Stimulated activated CD4-positive, alpha-beta T cell treated with anti-CD3 and anti-CD28 coated beads, Interleukin-15, amount 100 ng/mL, for 48 hours (primary cell): ENCODE data around the gene DLGAP5.
A peak's percentile ranks its signal among the peaks of the same experiment; 100 is the strongest.

Experiments used
- DNase-seq, 2 donors: peaks; one replicate each; pipeline ENCODE4 v3.0.0-alpha.2; 2020; ENCODE audit warnings: low read depth in 2 of 2

Gene DLGAP5, protein sequence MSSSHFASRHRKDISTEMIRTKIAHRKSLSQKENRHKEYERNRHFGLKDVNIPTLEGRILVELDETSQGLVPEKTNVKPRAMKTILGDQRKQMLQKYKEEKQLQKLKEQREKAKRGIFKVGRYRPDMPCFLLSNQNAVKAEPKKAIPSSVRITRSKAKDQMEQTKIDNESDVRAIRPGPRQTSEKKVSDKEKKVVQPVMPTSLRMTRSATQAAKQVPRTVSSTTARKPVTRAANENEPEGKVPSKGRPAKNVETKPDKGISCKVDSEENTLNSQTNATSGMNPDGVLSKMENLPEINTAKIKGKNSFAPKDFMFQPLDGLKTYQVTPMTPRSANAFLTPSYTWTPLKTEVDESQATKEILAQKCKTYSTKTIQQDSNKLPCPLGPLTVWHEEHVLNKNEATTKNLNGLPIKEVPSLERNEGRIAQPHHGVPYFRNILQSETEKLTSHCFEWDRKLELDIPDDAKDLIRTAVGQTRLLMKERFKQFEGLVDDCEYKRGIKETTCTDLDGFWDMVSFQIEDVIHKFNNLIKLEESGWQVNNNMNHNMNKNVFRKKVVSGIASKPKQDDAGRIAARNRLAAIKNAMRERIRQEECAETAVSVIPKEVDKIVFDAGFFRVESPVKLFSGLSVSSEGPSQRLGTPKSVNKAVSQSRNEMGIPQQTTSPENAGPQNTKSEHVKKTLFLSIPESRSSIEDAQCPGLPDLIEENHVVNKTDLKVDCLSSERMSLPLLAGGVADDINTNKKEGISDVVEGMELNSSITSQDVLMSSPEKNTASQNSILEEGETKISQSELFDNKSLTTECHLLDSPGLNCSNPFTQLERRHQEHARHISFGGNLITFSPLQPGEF

DNA sequence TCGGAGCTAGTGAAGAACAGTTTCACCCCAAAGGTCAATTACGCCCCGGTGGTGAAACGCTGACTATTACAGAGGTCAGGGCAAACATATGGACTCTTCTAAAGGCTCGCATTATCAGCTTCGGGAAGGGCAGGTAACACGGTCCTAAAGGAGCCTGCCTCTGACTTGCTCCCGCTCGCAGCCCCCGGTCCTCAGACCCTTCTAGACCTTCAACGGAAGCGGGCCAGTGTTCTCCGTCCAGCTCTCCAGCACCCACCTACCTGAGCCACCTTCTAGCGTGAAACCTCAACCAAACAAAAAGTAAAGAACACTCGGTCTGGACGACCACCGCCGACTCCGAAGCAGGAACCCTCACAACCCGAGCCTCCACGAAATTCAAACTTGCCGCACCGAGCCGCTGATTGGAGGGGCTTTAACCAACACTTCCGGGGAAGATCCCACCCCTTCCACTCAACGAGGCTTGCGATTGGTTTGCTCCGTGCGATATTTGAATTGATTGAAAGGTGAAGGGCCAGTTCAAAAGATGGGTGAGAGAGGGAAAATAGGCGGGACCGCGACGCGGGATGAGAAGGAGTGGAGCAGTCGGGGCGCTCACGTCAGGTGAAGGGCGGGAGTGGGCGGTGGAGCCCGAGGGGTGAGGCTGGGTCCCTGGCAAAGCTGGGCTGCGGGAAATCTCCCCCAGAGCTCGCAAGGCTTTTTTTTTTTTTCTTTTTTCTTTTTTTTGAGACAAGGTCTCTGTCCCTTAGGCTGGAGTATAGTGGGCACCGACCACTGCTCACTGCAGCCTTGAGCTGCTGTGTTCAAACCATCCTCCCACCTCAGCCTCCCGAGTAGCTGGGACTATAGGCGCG is at the start of gene DLGAP5:
TSS of gene DLGAP5 (minus strand) at position 383 of the 851 bp plus-strand sequence. CDS start 2,406 bp downstream, outside the sequence.
- peak; percentile 82 to 88 for DNase-seq

DNA sequence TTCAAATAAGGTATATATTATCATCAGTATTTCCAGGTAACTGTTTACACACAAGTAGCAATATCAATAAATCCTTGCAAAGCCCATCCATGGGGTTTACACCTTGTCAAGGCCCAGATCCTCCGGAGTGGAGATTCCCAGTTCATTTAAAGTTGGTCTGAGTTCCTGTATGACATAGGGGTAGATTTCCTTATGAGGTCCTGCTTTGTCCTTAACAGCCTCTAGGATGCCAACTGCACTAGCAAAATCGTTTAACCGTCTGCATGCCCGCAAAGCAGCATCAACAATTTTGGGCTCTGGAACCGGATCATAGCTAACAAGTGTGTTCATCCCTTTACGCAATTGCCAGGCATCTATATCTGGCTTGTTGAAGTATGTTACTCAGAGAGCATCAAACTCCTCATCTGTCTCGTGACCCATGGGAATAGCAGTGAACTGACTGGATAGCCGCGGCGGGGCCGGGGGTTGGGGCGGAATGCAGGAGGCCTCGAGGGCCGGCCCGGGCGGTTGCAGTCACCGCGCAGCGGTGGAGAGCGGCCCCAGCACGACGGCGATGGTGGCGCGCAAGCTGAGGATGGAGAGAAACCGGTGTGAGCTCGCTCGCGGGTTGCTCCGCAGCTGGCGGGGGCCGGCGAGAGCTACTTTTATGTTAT is 49.3 kb upstream of the DLGAP5 start:
- no peak for DNase-seq

DNA sequence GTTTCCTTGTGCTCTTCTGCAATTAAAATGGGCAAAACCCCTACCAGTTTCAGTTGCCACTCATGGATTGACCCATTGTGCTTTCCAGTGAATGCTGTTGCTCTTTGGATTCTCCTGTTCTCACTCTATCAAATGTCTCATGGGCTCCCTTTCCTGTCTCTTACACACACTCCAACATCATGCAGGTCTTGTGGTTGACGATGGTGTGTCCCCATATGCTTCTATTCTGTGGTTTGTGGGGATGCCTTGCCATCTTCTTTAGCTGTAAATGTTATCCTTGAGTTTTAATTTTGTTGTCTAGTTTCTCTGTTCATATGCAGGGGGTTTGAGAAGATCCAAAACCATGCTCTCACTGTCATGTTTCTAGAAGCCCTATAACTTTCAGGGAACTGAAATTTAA is 47.9 kb upstream of the DLGAP5 start:
- no peak for DNase-seq

DNA sequence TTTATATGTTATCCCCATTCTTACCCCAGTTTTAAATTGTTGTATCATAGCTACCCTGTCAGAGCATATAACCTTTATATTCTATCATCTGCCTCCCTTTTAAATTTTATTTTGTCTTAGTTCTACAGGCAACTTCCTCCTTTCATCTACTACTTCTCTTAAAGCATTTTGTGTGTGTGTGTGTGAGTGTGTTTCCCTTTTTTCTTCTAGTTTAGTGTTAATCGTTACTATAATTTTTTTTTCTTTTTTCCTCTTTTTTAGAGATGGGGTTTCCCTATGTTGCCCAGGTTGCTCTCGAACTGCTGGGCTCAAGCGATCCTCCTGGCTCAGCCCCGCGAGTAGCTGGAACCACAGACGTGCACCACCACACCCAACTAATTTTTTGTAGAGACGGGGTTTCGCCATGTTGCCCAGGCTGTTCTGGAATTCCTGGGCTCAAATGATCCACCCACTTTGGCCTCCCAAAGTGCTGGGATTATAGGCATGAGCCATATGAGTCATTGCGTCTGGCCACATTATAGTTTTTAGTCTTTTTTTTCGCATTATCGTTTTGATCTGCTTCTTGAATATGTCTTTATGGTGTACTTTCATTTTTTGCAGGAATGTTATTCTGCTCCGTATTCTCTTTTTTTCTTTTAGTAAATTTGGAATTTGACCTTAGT is 46.8 kb upstream of the DLGAP5 start:
- no peak for DNase-seq

DNA sequence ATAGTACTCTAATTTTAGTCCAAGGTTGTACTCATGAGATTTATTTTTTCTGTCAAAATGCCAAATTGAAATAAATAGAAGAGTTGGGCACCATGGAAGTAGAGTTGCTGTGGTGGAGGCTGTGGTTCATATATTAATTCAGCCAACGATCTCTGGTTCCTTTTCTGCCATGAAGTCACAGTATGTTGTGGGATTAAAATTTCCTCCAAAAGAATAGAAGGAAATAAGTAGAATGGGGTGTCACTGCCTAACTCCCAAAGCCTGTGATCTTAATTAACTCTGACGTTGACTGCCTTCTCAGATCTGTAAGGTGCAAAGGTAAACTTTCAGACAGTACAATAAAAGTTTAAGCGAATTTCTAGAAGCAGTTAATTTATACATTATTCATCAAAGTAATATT is 42.2 kb upstream of the DLGAP5 start:
- no peak for DNase-seq

DNA sequence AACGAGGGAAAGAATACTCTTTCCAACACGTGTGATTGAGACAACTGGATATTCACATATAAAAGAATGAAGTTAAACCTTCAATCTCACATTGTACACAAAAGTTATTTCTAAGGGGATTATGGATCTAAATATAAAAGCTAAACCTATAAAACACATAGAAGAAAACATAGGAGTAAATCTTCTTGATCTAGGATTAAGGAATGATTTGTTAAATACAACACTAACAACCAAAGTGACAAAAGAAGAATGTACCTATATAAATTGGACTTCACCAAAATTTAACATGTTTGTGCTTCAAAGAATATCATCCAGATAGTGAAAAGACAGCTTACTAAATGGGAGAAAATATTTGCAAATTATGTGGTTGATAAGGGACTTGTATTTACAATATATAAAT is 36.9 kb upstream of the DLGAP5 start:
- no peak for DNase-seq

DNA sequence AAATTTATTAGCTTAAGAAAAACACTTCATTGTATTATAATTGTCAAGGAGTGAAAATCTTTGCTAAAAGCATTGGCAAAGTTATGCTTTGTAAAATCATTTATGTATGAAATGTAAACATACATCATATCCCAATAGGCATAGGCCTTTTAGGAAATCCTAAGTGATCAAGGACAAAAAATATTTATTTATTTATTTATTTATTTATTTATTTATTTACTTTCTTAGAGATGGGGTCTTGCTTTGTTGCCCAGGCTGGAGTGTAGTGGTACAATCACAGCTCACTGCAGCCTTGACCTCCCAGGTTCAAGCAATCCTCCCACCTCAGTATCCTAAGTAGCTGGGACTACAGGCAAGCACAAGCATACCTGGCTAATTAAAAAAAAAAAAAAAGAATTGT is 32.0 kb upstream of the DLGAP5 start:
- DNase-seq: no peak

DNA sequence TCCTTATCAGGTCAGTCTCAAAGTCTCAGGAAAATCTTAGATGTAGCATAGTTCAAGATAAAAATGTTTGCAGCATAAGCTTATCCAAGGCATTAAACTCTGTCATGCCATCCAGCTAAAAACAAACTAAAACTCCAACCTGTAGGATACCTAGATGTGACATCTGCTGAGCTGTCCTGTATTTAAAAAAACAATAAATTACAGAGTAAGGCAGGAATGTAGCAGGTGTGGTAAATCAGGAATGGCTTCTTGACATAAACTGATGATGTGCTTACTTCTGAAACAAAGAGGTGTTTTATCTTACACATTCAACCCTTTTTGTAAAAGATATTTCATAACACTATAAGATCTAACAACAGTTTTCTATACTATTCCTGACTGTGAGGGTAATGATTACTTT is 30.6 kb upstream of the DLGAP5 start:
- DNase-seq: no peak

DNA sequence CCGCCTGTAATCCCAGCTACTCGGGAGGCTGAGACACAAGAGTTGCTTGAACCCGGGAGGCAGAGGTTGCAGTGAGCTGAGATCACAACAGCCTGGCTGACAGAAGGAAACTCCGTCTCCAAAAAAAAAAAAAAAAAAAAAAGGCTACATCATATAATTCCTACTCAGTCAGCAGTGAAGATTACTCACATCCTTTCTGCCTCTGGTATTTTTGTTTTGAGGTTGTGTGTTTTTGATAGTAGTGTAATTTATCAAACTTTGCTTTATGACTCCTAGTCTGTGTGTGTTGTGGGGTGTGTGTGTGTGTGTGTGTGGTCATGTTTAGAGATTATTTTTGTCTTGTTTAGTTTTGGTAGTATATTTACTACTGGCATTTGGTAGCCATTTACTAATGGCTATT is 29.8 kb upstream of the DLGAP5 start:
- DNase-seq: no peak

DNA sequence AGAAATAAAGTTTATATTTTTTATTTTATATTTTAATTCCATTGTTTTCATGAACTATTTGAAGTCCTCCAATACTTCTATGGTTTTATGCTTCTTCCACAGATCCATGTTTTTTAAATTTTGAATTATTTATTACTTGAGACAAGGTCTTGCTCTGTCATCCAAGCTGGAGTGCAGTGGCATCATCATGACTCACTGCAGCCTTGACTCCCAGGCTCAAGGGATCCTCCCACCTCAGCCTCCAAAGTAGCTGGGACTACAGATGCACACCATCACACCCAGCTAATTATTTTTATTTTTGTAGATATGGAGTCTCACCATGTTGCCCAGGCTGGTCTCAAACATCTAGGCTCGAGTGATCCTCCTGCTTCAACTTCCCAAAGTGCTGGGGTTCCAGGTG is 28.8 kb upstream of the DLGAP5 start:
- DNase-seq: no peak

DNA sequence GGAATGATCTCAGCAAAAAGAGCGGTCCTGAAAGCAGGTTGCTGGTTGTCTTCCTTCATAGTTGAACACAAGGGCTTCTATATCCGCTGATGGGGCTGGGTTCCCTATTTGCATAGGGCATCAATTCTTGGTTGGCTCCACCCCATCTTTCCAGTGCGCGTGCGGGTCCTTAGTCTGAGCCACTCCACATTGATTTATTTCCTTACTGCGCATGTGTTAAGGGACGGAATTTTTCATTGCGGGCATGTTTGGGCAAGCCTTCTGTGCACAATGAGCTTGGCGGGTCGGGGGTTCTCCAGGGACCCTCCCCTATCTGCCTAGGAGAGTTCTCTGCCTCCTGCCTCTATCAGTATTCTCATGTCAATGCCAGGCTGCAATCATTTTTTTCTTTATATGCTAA is 21.2 kb upstream of the DLGAP5 start:
- DNase-seq: no peak

DNA sequence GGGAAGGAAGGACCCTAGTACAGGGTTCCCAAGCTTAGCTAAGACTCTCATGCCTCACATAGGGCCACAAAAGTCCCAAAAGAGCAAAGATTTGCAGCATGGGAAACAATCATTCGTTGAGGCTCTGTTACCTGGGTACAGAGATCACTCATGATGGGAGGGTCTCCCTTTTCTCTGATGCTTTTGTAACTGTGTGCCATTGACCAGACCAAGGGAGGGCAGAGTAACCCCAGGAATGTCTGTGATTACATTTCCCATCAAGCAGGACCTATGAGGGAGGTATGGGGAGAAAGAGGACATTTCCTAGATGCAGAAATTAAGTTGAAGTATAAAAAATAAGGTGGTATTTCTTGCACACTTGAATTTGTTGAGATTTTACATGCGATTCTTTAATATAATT is 16.4 kb upstream of the DLGAP5 start:
- DNase-seq: no peak

DNA sequence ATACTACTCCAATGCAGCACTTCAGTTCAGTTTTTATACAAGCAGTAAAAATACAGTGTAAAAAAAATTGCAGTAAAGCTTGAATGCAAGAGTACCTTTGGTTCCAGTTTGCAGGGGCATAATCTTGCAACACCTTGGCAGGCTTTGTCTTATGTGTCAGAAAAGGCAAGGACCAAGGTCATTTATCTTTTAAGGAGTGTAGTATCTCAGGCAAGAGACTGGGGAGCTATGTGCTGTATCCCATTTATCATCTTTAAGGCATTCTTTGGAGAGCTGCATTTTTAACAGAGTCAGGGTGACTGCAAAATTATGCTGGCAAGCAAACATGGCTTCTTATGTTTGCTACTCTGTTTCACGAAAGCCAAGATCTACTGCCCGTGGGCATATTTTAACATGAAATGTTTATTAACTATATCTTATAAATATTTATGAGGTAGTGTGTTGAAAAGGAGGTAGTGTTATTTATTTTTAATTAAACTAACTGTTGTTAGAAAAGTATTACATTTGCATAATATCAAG is 14.8 kb upstream of the DLGAP5 start:
- DNase-seq: no peak

DNA sequence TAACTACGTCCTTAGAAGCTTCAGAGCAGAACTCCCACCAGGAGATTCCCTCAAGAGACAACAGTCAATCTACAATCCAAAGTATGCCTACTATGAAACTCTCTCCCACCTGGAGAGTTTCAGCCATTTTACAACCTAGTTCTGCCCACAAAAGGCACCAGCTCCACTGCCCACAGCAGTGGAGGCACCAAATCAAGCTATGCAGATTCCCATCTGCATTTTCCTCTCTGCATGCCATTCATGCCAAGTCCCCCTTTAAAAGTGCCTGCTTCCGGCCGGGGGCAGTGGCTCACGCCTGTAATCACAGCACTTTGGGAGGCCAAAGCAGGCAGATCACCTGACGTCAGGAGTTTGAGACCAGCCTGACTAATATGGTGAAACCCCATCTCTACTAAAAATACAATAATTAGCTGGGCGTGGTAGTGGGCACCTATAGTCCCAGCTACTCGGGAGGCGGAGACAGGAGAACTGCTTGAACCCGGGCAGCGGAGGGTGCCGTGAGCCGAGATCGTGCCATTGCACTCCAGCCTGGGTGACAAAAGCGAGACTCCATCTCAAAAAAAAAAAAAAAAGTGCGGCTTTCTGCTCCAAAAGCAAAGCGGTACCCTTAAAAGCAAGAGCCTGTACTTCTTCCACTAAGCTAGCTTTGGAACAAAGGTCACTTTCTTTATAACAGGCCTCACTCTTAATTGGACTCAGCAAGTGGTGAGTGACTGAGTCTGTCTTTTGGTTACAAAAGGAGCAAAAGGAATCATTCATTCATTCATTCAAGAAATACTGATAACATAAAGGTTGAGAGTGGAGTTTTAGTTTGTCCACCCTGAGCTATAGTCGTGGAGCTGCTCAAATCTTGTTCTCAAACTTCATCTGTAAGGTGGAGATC is 10.1 kb upstream of the DLGAP5 start:
- no peak for DNase-seq

DNA sequence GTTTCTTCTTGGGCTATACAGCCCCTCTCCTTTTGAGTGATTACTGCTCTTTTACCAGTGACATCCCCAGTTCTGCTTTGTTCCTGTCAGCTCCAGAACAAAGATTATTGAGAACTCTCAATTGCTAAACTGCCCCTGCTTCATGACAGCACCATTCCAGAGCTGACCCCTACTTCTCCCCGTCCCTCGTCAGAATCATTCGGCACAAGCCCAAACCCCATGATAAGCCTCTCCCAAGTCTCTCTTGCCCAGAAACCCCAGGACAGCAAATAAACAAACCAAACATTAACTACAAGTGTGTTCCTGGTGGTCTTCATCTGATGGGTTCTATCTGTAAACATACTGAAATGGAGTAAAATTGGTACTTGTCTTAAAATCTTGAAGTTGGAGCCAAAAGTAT is 9.3 kb upstream of the DLGAP5 start:
- no peak for DNase-seq

DNA sequence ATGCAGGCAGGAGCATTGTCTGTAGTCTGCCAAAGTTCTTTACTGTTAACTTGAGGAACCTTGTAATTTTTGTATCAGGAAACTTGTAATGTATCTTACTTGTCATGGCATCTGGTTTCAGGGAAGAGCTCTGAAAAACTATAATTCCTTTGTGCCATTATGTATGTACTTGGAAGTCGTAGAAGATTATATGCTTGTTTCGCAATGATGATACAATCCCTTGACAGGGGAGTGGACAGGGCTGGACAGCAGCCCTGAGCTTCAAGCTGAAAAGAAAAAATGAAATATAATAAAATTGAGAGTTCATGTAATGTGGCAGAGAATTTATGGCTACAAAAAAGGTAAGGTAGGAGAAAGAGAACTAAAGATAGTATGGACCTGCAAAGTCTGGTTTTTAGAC is 7.4 kb upstream of the DLGAP5 start:
- no peak for DNase-seq

DNA sequence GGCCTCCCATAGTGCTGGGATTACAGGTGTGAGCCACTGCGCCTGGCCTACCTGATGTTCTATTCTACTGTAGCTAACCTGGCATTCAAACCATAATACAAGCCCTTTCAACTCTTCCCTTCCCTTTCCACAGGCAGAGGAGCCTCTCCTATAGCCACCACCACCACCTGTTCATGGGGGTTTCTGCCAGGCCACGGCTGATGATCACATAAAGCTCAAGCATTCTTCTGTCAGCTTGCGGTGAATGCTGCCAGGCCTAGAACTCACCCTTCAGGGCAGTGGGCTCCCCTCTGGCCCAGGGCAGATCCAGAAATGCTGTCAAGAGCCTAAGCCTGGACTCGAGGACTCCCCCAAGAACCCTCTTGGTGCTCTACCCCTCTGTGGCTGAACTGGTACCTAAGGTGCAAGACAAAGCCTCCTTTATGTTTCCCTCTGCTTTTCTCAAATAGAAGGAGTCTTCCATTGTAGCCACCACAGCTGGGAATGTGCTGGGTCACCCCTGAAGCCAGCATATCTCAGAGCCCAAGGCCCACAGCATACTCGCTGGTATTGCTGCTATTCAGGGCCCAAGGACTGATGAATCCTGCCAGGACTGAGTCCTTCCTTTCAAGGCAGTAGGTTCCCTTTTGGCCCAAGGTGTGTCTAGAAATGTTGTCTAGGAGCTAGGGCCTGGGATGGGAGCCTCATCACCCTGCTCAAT is 3.4 kb upstream of the DLGAP5 start:
- no peak for DNase-seq

DNA sequence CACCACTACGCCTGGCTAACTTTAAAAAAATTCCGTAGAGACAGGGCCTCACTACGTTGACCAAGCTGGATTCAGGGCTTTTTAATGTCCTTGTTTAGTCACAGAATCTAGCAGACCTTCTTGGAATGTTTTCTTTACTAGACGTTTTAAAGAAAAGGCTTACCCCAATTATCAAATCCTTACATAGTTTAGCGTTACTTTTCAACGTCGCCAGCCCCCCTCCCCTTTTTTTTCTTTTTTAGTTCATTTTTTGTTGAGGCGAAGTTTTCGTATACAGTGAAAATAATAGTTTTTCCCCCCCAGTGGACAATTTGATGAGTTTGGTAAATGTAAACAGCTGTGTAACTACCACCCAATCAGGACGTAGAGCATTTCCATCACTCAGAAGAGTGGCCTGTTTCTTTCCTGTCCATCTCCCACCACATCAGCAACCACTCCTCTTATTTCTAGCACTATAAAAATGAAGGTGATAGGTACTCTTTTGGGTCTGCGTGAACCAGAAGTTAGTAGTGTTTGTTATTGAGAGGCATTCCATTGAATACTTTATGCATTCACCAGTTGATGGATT is 753 bp upstream of the DLGAP5 start:
- no peak for DNase-seq

DNA sequence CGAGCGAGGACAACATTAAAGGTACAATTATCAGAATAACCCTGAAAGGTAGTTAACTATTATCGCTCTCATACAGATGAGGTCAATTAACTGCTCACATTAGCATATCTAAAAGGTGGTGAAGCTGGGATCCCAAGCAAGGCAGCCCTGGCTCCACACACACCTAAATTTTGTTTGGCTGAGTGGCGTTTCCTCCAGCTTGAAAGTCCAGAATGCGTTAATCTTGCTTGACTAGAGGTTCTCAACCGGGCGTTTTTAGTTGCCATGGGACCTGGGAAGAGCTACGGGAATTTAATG is 531 bp downstream of the DLGAP5 start:
- DNase-seq: no peak
